SK-N-MC (cell line): ENCODE results near the gene SLC7A1.

Experiments used
- DNase-seq: peaks from one replicate; pipeline ENCODE4 v3.0.0-alpha.2; 2011; ENCODE audit warnings: low read depth, low spot score
- H3K27ac ChIP-seq: fragments of 200-600 bp; sonication (generic); 2 replicates; pipeline ENCODE4 v1.5.1; 2016; ENCODE audit warnings: mixed run types
- H3K36me3 ChIP-seq: fragments of 200-600 bp; sonication (generic); 2 replicates; pipeline ENCODE4 v1.6.1; 2017; ENCODE audit warnings: antibody characterized with exemption, low read length, mixed read lengths; ENCODE audit not compliant: insufficient read depth
- H3K4me3 ChIP-seq: fragments of 200-600 bp; sonication (generic); 2 replicates; pipeline ENCODE4 v1.5.1; 2016
- H3K9ac ChIP-seq: fragments of 200-600 bp; sonication (generic); 2 replicates; pipeline ENCODE4 v1.8.0; 2017; ENCODE audit warnings: mixed run types, mixed read lengths; ENCODE audit not compliant: insufficient read length
- H3K9me3 ChIP-seq: fragments of 200-600 bp; sonication (generic); 2 replicates; pipeline ENCODE4 v1.6.1; 2017; ENCODE audit warnings: low read depth, mild to moderate bottlenecking, antibody characterized with exemption, low read length, moderate library complexity, mixed read lengths
- EZH2 ChIP-seq: fragments of 200-600 bp; sonication (generic); IDR thresholded peaks from one replicate; pipeline ENCODE4 v1.6.1; 2017; ENCODE audit warnings: antibody characterized with exemption
- FOXP2 ChIP-seq: optimal IDR thresholded peaks from 2 replicates; pipeline ENCODE3; 2011; ENCODE audit warnings: mild to moderate bottlenecking, moderate library complexity; ENCODE audit not compliant: insufficient read depth; ENCODE audit errors: extremely low read length, control extremely low read depth
- POLR2AphosphoS5 ChIP-seq: IDR thresholded peaks from 2 replicates; pipeline ENCODE4 v1.6.1; 2012; ENCODE audit warnings: mild to moderate bottlenecking, low read depth, low read length, borderline replicate concordance

SLC7A1 gene

DNA sequence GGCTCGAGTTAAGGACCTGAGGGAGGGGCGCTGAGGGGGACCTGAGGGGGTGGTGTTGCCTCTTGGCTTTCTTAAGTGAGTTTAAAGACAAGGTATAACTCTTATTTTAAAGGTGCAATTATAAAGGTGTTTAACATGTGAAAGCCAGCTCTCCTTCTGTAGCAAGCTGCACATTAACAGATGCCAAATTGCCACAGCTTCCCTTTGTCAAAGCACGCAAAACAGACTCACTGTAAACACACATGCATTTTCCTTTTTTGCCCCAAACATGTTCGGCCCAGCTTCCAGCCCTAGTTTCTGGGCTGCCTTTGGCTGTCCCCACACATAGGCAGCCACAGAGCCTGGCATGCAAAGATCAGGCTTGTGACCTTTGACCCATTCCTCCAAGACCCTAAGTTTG lies 111.9 kb downstream of the SLC7A1 start:
- Histone ChIP-seq H3K4me3 (peak overlapping the region; percentile 14; the same call in 1 of the 2 replicates), H3K27ac (no peak overlapping the region)

GRCh38 chr13:29483211-29483610 lies 112.3 kb downstream of the SLC7A1 start:
- Histone ChIP-seq H3K4me3 (no peak overlapping the region), H3K36me3 (no peaks in the 10 kb centered on the region), H3K9ac (no peak overlapping the region), H3K9me3 (no peaks in the 10 kb centered on the region), H3K27ac (no peak overlapping the region)
- TF ChIP-seq EZH2 (no peak), POLR2AphosphoS5 (no peak), FOXP2 (no peak)
- no peak for DNase-seq

More for the DNA sequence above, 111.9 kb downstream of the SLC7A1 start:
- H3K36me3 ChIP-seq = no peaks in the 10 kb centered on the region
- no peak overlapping the region for H3K9ac ChIP-seq
- H3K9me3 ChIP-seq = no peaks in the 10 kb centered on the region
- no peak for DNase-seq
- TF ChIP-seq FOXP2 (no peak), POLR2AphosphoS5 (no peak), EZH2 (no peak)

DNA sequence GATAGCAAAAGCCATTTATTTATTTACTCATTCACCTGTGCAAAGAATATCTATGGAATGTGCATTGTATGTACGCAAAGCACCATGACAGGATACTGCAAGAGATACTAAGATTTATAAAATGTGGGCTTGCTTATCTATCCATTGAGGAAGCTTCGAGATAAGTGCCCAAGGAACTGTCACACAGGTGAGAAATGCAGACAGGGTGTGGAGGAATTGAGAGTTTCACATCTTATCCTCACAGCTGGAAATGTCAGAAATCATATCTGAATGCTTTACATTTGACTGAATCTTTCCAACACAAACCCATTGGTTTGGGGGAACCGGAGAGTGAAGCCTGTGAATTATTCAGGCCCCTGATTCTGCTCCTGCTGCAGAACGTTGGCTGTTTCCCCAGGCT lies 113.0 kb downstream of the SLC7A1 start:
- H3K9ac ChIP-seq = no peak overlapping the region
- TF ChIP-seq POLR2AphosphoS5 (no peak), FOXP2 (no peak)

DNA sequence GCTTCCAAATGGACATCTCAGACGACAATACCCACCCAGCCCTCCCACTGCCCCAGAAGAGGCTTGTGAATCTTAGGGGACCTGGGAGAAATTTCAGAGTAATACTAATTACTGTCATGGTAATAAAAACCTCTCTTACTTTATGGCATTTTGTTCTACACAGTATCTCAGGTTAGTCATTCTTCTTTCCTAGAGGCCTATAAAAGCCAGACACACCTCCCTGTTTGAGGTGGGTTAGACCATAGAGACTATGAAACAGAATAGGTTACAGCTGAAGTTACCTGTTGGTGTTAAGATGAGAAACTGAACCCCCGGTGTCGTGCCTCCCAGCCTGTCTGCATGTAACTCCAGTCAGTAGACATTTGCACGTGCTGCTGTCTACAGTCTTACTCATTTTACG lies 113.9 kb downstream of the SLC7A1 start:
- Histone ChIP-seq H3K9ac (no peak overlapping the region), H3K4me3 (no peak overlapping the region), H3K36me3 (no peaks in the 10 kb centered on the region), H3K27ac (no peak overlapping the region), H3K9me3 (no peaks in the 10 kb centered on the region)
- TF ChIP-seq FOXP2 = no peak
- no peak for TF ChIP-seq POLR2AphosphoS5
- TF ChIP-seq EZH2 = no peak
- DNase-seq = no peak

More for the DNA sequence above, 113.0 kb downstream of the SLC7A1 start:
- DNase-seq = no peak
- H3K4me3 ChIP-seq = no peak overlapping the region
- H3K27ac ChIP-seq = no peak overlapping the region
- no peaks in the 10 kb centered on the region for H3K36me3 ChIP-seq
- no peaks in the 10 kb centered on the region for H3K9me3 ChIP-seq

- Histone ChIP-seq H3K4me3 (no peak overlapping the region), H3K27ac (no peak overlapping the region), H3K9me3 (no peaks in the 10 kb centered on the region), H3K9ac (no peak overlapping the region), H3K36me3 (no peaks in the 10 kb centered on the region)
- no peak for DNase-seq
- TF ChIP-seq FOXP2 = no peak
- no peak for TF ChIP-seq POLR2AphosphoS5
- no peak for TF ChIP-seq EZH2
Measured at GRCh38 chr13:29480893-29481525, 114.5 kb downstream of the SLC7A1 start.

DNA sequence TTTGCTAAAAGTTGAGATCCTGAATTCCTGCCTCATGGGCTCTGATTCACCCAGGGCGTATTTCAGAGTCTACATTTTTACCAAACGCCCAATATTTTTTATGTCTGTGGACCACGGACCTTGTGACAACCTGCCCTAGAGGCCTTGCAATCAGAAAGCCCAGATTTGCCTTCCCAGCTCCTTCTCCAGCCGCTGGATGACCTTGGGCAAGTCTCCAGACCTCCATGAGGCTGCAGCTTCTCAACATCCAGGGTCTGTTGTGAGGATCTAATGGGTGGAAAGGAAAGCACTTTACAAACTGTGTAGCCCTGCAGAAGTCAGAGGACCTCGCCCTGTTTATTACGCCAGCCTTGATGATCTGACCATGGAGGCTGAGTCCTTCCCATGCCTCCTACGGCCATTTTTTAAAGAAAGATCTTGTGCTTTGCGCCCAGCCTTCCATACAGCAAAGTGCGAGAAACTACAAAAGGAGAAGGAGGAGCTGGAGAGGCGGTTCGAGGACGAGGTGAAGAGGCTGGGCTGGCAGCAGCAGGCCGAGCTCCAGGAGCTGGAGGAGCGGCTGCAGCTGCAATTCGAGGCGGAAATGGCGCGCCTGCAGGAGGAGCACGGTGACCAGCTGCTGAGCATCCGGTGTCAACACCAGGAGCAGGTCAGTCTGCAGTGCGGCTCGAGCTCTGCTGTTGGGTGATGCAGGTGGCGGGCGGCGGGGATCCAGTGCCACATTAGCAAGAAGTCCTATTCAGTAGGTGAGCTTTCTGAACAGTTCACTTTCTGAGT lies 115.6 kb downstream of the SLC7A1 start:
- Histone ChIP-seq H3K9me3 (no peaks in the 10 kb centered on the region), H3K27ac (no peak overlapping the region), H3K36me3 (no peaks in the 10 kb centered on the region), H3K9ac (no peak overlapping the region), H3K4me3 (no peak overlapping the region)
- TF ChIP-seq EZH2 (no peak), POLR2AphosphoS5 (no peak), FOXP2 (no peak)
- no peak for DNase-seq

DNA sequence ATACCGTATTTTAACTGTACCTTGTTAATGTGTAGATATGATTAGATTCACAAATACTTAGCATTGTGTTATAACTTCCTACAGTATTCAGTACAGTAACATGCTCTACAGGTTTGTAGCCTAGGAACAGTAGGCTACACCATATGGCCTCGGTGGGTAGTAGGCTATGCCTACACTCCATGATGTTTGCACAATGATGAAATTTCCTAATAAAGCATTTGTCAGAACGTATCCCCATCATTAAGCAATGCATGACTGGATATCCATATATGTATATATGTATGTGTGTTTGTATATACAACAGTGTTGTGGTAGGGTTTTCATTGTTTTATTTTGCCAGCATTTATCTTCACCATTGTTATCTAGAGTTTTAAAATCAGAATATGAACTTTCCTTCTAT lies 119.4 kb downstream of the SLC7A1 start:
- Histone ChIP-seq H3K36me3 (no peaks in the 10 kb centered on the region), H3K4me3 (no peak overlapping the region), H3K27ac (no peak overlapping the region), H3K9ac (no peak overlapping the region), H3K9me3 (no peaks in the 10 kb centered on the region)
- TF ChIP-seq FOXP2 (no peak), POLR2AphosphoS5 (no peak), EZH2 (no peak)
- DNase-seq = no peak

GRCh38 chr13:29474991-29475390 lies 120.5 kb downstream of the SLC7A1 start:
- Histone ChIP-seq H3K27ac (no peak overlapping the region), H3K36me3 (no peaks in the 10 kb centered on the region), H3K4me3 (no peak overlapping the region), H3K9ac (no peak overlapping the region), H3K9me3 (no peaks in the 10 kb centered on the region)
- no peak for TF ChIP-seq EZH2
- TF ChIP-seq POLR2AphosphoS5 = no peak
- TF ChIP-seq FOXP2 = no peak
- no peak for DNase-seq
